ENCODE measurements around the gene KLHL13.

Gene KLHL13

GRCh38 chrX:117860517-117860916 lies 256.1 kb downstream of the KLHL13 start:
- DNase-seq (ENCODE audit: low read depth in 2 of 2) = no peak

- no peak for DNase-seq (ENCODE audit: low read depth in 2 of 2)
These were observed 261.8 kb downstream of the KLHL13 start for GRCh38 chrX:117854806-117855205.

DNA sequence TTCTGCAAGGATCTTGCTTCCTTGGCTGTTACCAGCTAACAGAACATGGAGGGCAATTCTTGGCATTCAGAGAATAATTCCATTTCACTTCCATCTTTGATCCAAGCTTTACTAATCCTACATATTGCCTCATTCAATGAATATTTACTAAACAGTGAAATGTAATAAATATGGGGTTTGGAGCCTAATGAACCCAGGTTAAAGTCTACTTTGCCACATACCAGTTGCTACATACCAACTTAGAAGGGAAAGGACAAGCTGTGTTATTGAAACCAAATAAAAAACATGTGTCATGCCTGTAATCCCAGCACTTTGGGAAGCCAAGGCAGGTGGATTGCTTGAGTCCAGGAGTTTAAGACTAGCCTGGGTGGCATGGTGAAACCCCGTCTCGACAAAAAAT lies 265.6 kb downstream of the KLHL13 start:
- no peak for DNase-seq (ENCODE audit: low read depth in 2 of 2)

Measured in stimulated activated CD4-positive, alpha-beta T cell treated with anti-CD3 and anti-CD28 coated beads, Interleukin-12 subunit alpha, Interleukin-12 subunit beta, amount 100 ng/mL, for 24 hours (primary cell).